ENCODE results near the gene C17orf78. TPM values are rescaled to one million over a fixed set of nuclear protein-coding genes. Genes with fewer than 3 reads are reported as not detected.

C17orf78 gene
- total and polyA plus RNA-seq, 2 experiments from 2014 or later, result not detected

GRCh38 chr17:37388266-37388665 lies 12.5 kb downstream of the C17orf78 start:
- Histone ChIP-seq H3K4me1 (ENCODE audit: low read depth) (peaks cover 15% of the 10 kb centered on the region), H3K36me3 (no peaks in the 10 kb centered on the region), H3K9me3 (ENCODE audit: low read depth) (no peaks in the 10 kb centered on the region), H3K27ac (no peak overlapping the region), H3K4me3 (no peak overlapping the region), H3K27me3 (no peaks in the 10 kb centered on the region)
- TF ChIP-seq, protein P1, sequence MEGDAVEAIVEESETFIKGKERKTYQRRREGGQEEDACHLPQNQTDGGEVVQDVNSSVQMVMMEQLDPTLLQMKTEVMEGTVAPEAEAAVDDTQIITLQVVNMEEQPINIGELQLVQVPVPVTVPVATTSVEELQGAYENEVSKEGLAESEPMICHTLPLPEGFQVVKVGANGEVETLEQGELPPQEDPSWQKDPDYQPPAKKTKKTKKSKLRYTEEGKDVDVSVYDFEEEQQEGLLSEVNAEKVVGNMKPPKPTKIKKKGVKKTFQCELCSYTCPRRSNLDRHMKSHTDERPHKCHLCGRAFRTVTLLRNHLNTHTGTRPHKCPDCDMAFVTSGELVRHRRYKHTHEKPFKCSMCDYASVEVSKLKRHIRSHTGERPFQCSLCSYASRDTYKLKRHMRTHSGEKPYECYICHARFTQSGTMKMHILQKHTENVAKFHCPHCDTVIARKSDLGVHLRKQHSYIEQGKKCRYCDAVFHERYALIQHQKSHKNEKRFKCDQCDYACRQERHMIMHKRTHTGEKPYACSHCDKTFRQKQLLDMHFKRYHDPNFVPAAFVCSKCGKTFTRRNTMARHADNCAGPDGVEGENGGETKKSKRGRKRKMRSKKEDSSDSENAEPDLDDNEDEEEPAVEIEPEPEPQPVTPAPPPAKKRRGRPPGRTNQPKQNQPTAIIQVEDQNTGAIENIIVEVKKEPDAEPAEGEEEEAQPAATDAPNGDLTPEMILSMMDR (IDR thresholded peaks at IDR 0.05; ENCODE audit: low read depth, low read length), result no peak
- DNase-seq (ENCODE audit: low read depth in 1 of 2, low spot score in 1 of 2), result no peak

- no peak overlapping the region for H3K4me3 ChIP-seq
- H3K27ac ChIP-seq, result no peak overlapping the region
- no peaks in the 10 kb centered on the region for H3K27me3 ChIP-seq
- H3K4me1 ChIP-seq (ENCODE audit: low read depth), result peaks cover 15% of the 10 kb centered on the region
- H3K9me3 ChIP-seq (ENCODE audit: low read depth), result no peaks in the 10 kb centered on the region
- H3K36me3 ChIP-seq, result no peaks in the 10 kb centered on the region
- TF ChIP-seq, protein P1 (IDR thresholded peaks at IDR 0.05; ENCODE audit: low read depth, low read length), result no peak
- no peak for DNase-seq (ENCODE audit: low read depth in 1 of 2, low spot score in 1 of 2)
These were observed 13.4 kb downstream of the C17orf78 start for GRCh38 chr17:37389160-37389559.

GRCh38 chr17:37391146-37391545 lies 15.4 kb downstream of the C17orf78 start:
- TF ChIP-seq, protein P1 (IDR thresholded peaks at IDR 0.05; ENCODE audit: low read depth, low read length), result no peak

GRCh38 chr17:37392024-37392590 lies 16.3 kb downstream of the C17orf78 start:
- no peaks in the 10 kb centered on the region for H3K27me3 ChIP-seq
- H3K27ac ChIP-seq, result peak overlapping the region; percentile 29
- no peaks in the 10 kb centered on the region for H3K9me3 ChIP-seq (ENCODE audit: low read depth)
- peak; percentile 55 to 83 for DNase-seq (ENCODE audit: low read depth in 1 of 2, low spot score in 1 of 2)
- no peaks in the 10 kb centered on the region for H3K36me3 ChIP-seq
- TF ChIP-seq, protein P1 (IDR thresholded peaks at IDR 0.05; ENCODE audit: low read depth, low read length), result no peak
- no peak overlapping the region for H3K4me3 ChIP-seq
- peaks cover 15% of the 10 kb centered on the region for H3K4me1 ChIP-seq (ENCODE audit: low read depth)

More at GRCh38 chr17:37391146-37391545, 15.4 kb downstream of the C17orf78 start:
- Histone ChIP-seq H3K27ac (no peak overlapping the region), H3K9me3 (ENCODE audit: low read depth) (no peaks in the 10 kb centered on the region), H3K4me3 (no peak overlapping the region), H3K4me1 (ENCODE audit: low read depth) (peaks cover 15% of the 10 kb centered on the region), H3K27me3 (no peaks in the 10 kb centered on the region), H3K36me3 (no peaks in the 10 kb centered on the region)
- no peak for DNase-seq (ENCODE audit: low read depth in 1 of 2, low spot score in 1 of 2)

DNA sequence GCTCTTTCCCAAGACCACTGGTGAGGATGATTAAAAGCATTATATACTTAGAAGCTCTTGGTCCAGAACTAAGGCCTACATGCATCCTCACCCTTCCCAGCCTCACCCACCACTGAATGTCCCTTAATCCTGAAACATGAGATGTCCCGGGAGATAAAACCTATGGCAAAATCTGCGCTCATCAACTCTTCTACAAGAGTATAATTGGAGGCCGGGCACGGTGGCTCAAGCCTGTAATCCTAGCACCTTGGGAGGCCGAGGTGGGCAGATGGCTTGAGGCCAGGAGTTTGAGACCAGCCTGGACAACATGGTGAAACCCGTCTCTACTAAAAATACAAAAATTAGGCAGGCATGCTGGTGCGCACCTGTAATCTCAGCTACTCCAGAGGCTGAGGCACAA lies 17.6 kb downstream of the C17orf78 start:
- no peak for DNase-seq (ENCODE audit: low read depth in 1 of 2, low spot score in 1 of 2)
- peaks cover 15% of the 10 kb centered on the region for H3K4me1 ChIP-seq (ENCODE audit: low read depth)
- no peak overlapping the region for H3K4me3 ChIP-seq
- no peaks in the 10 kb centered on the region for H3K36me3 ChIP-seq
- H3K27ac ChIP-seq, result no peak overlapping the region
- no peaks in the 10 kb centered on the region for H3K9me3 ChIP-seq (ENCODE audit: low read depth)
- H3K27me3 ChIP-seq, result no peaks in the 10 kb centered on the region
- TF ChIP-seq, protein P1 (IDR thresholded peaks at IDR 0.05; ENCODE audit: low read depth, low read length), result no peak
